ENCODE data around the gene SHKBP1. TPM values are rescaled to one million over a fixed set of nuclear protein-coding genes. Genes with fewer than 3 reads are reported as not detected.

Gene SHKBP1
- total RNA-seq, 1 experiment from 2014 or later: 92.9 TPM

DNA sequence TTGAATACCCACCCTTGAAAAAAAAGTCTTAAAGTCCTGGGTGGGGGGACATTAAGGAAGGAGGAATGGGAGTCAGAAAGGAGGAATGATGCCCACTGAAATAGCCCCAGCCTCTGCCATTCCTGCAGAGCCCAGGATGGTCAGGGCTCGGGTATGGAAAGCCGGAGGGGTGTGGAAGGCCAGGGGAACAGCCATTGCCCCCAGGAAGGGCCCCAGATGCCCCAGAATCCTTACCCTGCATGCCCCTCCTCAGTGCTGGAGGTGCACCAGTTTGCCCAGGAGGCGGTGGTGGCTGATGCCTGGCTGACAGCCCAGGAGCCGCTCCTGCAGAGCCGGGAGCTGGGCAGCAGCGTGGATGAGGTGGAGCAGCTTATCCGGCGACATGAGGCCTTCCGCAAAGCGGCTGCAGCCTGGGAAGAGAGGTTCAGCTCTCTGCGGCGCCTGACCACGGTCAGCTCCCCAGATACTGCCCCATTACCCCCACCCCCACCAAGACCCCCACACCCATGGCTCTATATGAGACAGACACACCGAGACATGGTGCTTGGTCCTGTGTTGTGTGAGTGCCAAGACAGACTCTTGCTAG, 10.7 kb upstream of the SHKBP1 start:
- Histone ChIP-seq H4K5ac (ENCODE audit: insufficient read length, low read depth, low read length) (no peak overlapping the region), H3K9ac (ENCODE audit: extremely low read depth, insufficient read length, low read length) (no peak overlapping the region), H3K79me2 (ENCODE audit: insufficient read depth, low read length) (no peaks in the 10 kb centered on the region), H3K18ac (ENCODE audit: insufficient read length, low read depth, low read length) (no peak overlapping the region), H3K23me2 (ENCODE audit: insufficient read length, low read depth, low read length, poor library complexity, severe bottlenecking) (peaks cover 4% of the 10 kb centered on the region), H2BK20ac (ENCODE audit: low read depth, low read length, poor library complexity, severe bottlenecking) (no peak overlapping the region), H2AFZ (ENCODE audit: low read length) (no peak overlapping the region), H3K23ac (ENCODE audit: insufficient read length, low read depth, low read length) (no peak overlapping the region), H3K4me1 (ENCODE audit: insufficient read depth, low read length) (peaks cover under 1% of the 10 kb centered on the region; the same call in 1 of the 2 replicates), H3K27ac (ENCODE audit: insufficient read length, low read depth, low read length) (no peak overlapping the region), H2AK5ac (ENCODE audit: insufficient read length, low read length) (no peak overlapping the region), H4K91ac (ENCODE audit: insufficient read length, low read depth, low read length) (no peak overlapping the region), H2BK12ac (ENCODE audit: insufficient read length, low read depth, low read length) (no peak overlapping the region), H2BK15ac (ENCODE audit: low read depth, low read length) (no peak overlapping the region), H3K14ac (ENCODE audit: insufficient read depth, low read length) (no peak overlapping the region), H3K4me2 (ENCODE audit: insufficient read depth, insufficient read length, low read length) (no peak overlapping the region), H3T11ph (ENCODE audit: low read length) (no peak overlapping the region), H3K4ac (ENCODE audit: low read depth, low read length) (no peak overlapping the region), H3K79me1 (ENCODE audit: insufficient read depth, low read depth, low read length, poor library complexity, severe bottlenecking) (no peaks in the 10 kb centered on the region), H3K9me3 (ENCODE audit: control insufficient read depth, low read depth, low read length) (no peaks in the 10 kb centered on the region), H4K8ac (replicated peaks; ENCODE audit: insufficient read length, low read depth, low read length) (no peak overlapping the region), H4K20me1 (ENCODE audit: control insufficient read depth, insufficient read depth, insufficient read length) (no peaks in the 10 kb centered on the region), H3K27me3 (ENCODE audit: insufficient read depth, low read length) (peaks cover 27% of the 10 kb centered on the region), H2BK5ac (ENCODE audit: insufficient read length, low read length) (no peak overlapping the region), H2BK120ac (ENCODE audit: low read depth, low read length, poor library complexity, severe bottlenecking) (no peak overlapping the region), H3K56ac (ENCODE audit: insufficient read length, low read depth, low read length) (no peak overlapping the region)
- no CpG with 5 or more reads among the region's 14 CpGs for WGBS (ENCODE audit: extremely low coverage, insufficient read length, low lambda C conversion rate)
- TF ChIP-seq, protein P1, sequence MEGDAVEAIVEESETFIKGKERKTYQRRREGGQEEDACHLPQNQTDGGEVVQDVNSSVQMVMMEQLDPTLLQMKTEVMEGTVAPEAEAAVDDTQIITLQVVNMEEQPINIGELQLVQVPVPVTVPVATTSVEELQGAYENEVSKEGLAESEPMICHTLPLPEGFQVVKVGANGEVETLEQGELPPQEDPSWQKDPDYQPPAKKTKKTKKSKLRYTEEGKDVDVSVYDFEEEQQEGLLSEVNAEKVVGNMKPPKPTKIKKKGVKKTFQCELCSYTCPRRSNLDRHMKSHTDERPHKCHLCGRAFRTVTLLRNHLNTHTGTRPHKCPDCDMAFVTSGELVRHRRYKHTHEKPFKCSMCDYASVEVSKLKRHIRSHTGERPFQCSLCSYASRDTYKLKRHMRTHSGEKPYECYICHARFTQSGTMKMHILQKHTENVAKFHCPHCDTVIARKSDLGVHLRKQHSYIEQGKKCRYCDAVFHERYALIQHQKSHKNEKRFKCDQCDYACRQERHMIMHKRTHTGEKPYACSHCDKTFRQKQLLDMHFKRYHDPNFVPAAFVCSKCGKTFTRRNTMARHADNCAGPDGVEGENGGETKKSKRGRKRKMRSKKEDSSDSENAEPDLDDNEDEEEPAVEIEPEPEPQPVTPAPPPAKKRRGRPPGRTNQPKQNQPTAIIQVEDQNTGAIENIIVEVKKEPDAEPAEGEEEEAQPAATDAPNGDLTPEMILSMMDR (conservative IDR thresholded peaks at IDR 0.05): no peak
- Mint-ChIP-seq H3K4me1 (peaks cover 8 to 12% of the 10 kb centered on the region in 2 experiments), H3K27ac (no peak overlapping the region), H3K9me3 (peaks cover 0 to 7% of the 10 kb centered on the region in 2 experiments; a peak in 1 of 5 replicates), H3K4me3 (peak overlapping the region in 1 of 2 experiments; percentile 55; a peak in 1 of 5 replicates), H3K36me3 (ENCODE audit: insufficient read depth in 1 of 3, low read depth in 3 of 3) (no peaks in the 10 kb centered on the region; a peak in 1 of 7 replicates), H3K27me3 (ENCODE audit: low read depth) (peaks cover 78% of the 10 kb centered on the region)
- DNase-seq: no peak
